ENCODE data around the gene KRTAP26-1.

KRTAP26-1 gene

DNA sequence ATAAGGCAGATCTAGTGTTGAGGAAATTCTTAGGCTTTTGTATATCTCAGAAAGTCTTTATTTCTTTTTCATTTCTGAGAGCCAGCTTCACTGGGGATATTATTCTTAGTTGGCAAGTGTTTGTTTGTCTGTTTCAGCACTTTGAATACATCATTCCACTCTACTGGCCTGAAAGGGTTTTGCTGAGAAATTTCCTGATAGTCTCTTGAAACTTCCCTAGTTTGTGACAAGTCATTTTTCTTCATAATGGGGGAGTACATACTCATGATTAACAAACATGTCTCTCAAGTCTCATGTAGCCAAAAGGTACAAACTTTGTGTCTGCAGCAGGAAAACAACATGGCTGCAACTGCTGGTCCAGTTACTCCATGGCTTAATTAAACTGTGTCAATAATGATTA, 6.3 kb upstream of the KRTAP26-1 start:
- peaks cover 6% of the 10 kb centered on the region for H3K9me3 Mint-ChIP-seq
- H3K4me3 Mint-ChIP-seq: no peak overlapping the region
- H3K4me1 Mint-ChIP-seq: no peaks in the 10 kb centered on the region
- H3K36me3 Mint-ChIP-seq: no peaks in the 10 kb centered on the region
- no peak for ATAC-seq
- no peak overlapping the region for H3K27ac Mint-ChIP-seq
- DNase-seq (ENCODE audit: low spot score in 2 of 2): no peak

DNA sequence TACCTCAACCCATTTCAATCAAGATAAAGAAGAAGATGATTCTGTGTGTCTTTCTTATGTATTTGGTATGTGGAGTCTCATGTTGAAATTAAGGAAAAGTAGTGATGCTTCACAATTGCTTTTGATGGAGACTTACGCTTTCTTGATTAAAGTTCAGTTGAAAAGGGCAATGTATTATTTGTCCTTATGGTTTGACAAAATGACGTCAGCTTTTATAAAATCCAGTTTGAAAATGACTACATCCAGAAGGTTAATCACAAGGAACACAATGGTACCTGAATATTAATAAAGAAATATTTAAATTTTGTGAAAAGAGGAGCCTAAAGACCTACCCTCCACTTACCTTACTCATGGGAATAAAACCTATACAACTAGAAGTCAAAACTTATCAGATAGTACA, 4.4 kb downstream of the KRTAP26-1 start:
- Mint-ChIP-seq H3K36me3 (no peaks in the 10 kb centered on the region), H3K4me1 (no peaks in the 10 kb centered on the region), H3K27ac (no peak overlapping the region), H3K9me3 (peaks cover 17% of the 10 kb centered on the region), H3K4me3 (no peak overlapping the region)
- DNase-seq (ENCODE audit: low spot score in 2 of 2) (no peak), ATAC-seq (no peak)

DNA sequence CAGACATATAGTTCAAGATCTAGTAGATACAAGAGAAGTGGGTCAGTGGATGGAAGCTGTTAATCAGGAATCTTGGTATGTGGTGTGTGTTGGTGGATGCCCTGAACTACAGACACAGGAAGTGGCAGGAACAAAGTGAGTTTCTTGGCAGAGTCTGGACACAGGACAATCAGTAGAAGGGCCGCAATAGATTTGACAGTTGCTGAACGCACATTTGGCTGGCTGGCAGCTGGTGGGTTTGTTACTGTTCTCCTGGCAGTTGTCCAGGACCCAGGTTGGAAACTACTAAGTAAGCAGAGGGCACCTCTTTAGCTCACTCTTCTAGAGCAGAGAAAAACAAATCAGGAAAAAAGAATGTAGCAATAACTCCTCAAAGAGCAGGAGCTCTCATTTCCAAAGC, 13.2 kb downstream of the KRTAP26-1 start:
- H3K4me1 Mint-ChIP-seq: no peaks in the 10 kb centered on the region
- H3K27ac Mint-ChIP-seq: no peak overlapping the region
- no peak overlapping the region for H3K4me3 Mint-ChIP-seq
- H3K36me3 Mint-ChIP-seq: no peaks in the 10 kb centered on the region
- no peaks in the 10 kb centered on the region for H3K9me3 Mint-ChIP-seq
- no peak for ATAC-seq
- DNase-seq (ENCODE audit: low spot score in 2 of 2): no peak

DNA sequence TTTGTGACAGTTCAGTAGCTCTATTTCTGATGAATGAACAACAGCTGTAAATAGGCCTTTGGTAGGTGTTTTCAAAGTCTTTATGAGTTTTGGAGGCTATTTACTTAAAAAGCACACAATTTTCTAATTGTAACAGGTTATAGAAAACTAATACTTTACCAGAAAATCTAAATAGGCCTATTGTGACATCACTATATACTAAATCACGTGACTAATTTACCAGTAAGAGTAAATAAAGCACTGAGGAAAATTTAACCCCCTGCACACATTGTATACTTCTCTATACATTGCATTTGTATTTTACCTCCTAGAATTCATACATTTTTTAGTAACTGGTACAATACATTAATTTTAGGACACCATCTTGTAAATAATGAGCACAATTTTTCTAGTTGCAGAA, 15.0 kb downstream of the KRTAP26-1 start:
- Mint-ChIP-seq H3K27ac (no peak overlapping the region), H3K36me3 (no peaks in the 10 kb centered on the region), H3K4me1 (no peaks in the 10 kb centered on the region), H3K9me3 (peaks cover 11% of the 10 kb centered on the region), H3K4me3 (no peak overlapping the region)
- no peak for ATAC-seq
- no peak for DNase-seq (ENCODE audit: low spot score in 2 of 2)

DNA sequence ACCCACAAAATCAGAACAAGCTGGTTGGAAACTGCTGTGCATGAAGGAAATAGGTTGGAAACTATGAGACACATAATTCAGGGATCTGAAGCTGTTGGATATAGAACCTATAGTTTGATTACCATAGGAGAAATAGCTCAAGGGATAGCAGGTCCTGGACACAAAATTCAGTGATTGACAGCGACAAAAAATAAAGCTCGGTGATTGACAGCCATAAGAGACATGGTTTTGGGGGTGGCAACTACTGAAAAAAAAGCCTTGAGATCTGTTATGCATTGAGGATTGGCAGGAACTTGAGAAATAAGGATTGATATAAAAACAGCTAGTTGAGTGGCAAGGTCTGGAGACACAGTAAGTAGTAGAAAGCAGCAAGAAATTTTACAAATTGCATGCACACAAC, 30.9 kb downstream of the KRTAP26-1 start, which contains the start of gene KRTAP25-1:
Gene KRTAP25-1, minus strand, starts transcription at position 300 of the 400 bp plus-strand sequence. Its CDS starts 24 bp downstream, at position 276.
- Mint-ChIP-seq H3K27ac (no peak within 1 kb of the TSS), H3K4me1 (no peaks in the 10 kb centered on the region), H3K36me3 (no peaks in the 10 kb centered on the region)

DNA sequence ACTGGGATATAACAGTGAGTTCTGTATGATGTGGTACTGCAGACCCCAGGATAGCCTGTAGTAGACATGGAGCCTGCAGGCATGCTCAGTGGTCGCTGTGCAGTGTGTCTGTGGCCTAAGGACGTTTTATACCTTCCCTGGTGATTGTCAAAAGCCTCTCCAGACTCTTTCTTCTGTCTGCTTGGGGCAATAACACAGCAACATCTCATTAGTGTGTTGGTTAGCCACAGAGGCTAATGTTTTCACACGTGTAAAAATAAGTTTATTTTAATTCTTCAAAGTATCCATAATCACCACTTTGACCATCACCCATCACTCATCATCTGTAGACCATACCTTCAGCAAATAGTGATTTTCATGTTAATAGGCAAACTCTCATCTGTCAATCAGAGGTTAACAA, 37.3 kb downstream of the KRTAP26-1 start, which contains the start of gene KRTAP24-1:
Gene KRTAP24-1, minus strand, starts transcription at position 101 of the 400 bp plus-strand sequence. Its CDS starts 18 bp downstream, at position 83.
- Mint-ChIP-seq H3K4me1 (no peaks in the 10 kb centered on the region), H3K9me3 (peaks cover 5% of the 10 kb centered on the region), H3K4me3 (no peak within 1 kb of the TSS), H3K27ac (no peak within 1 kb of the TSS), H3K36me3 (no peaks in the 10 kb centered on the region)
- ATAC-seq (peak; percentile 46), DNase-seq (ENCODE audit: low spot score in 2 of 2) (no peak)

More for the DNA sequence above, 30.9 kb downstream of the KRTAP26-1 start, which contains the start of gene KRTAP25-1:
- Mint-ChIP-seq H3K4me3 (no peak within 1 kb of the TSS), H3K9me3 (peaks cover 5% of the 10 kb centered on the region)
- ATAC-seq (no peak), DNase-seq (ENCODE audit: low spot score in 2 of 2) (no peak)

DNA sequence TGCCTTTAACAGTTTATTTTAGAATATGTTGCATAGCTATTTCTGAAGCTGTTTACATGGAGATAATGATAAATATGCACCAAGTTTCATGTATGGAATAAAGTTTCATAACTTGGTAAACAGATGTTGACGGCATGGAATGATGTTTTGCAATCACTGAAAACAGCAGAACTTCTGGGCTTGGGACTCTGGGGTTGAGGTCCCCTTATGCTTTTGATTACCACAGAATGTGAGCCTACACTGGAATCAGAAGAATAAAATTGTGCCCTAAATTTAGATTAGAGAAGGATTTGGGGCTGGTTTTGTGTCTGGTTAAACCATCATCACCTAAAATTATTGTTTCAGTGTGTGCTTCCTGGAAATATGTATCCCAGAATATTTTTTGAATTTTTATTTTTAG, 48.5 kb downstream of the KRTAP26-1 start:
- no peaks in the 10 kb centered on the region for H3K4me1 Mint-ChIP-seq
- H3K27ac Mint-ChIP-seq: no peak overlapping the region
- no peak for DNase-seq (ENCODE audit: low spot score in 2 of 2)
- H3K36me3 Mint-ChIP-seq: no peaks in the 10 kb centered on the region
- no peak for ATAC-seq
- H3K9me3 Mint-ChIP-seq: no peaks in the 10 kb centered on the region
- H3K4me3 Mint-ChIP-seq: no peak overlapping the region

DNA sequence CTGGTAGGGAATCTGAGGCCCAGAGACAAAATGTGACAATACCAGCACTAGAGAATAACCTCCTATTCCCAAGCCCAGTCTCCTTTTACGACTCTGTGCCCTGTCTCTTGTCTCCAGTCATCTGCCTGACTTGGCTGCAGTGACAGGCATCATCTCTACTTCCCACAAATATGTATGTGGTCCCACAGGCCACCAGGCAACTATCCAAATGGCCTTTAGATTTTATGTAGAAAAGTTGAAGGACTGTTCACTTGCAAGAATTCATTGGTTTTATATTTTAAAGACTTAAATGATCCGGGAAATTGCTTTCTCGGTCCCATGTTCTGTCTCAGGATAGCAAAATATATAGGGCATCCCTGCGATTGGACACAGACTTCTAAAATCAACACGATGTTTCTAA, 49.0 kb downstream of the KRTAP26-1 start:
- DNase-seq (ENCODE audit: low spot score in 2 of 2) (no peak), ATAC-seq (no peak)
- Mint-ChIP-seq H3K27ac (no peak overlapping the region), H3K9me3 (no peaks in the 10 kb centered on the region), H3K36me3 (no peaks in the 10 kb centered on the region), H3K4me1 (no peaks in the 10 kb centered on the region), H3K4me3 (no peak overlapping the region)

DNA sequence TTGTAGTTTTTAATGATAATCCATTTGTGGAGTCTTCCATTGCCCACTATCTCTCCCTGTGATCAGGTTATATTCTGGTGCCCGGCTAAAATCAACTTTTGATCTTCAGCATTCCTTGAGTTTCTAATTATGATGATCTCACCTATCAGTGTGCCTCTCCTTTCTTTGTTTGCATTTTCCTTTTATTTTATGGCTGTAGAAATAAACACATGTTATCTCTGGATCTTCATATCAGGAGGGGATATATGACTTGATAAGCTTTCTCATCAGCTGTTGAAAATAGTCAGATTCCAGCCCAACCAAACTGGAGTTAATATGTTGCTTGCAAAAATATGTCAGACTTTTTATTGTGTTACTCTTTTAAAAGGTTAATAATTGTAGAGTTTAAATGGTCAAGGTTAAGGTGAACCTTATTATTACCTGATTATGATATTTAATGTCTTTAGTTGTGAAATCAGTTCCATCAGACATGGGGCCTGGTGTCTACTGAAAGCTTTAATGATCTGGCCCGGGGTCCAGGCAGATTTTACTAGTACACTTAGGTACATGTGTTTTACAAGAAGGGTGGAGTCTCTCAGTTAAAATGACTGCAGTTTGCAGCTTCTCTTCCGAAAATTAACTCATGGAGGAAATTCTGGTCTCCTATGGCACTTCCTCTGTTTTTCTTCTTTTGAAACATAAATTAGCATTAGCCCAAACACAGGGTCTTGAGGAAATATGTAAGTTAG, 50.1 kb downstream of the KRTAP26-1 start:
- DNase-seq (ENCODE audit: low spot score in 2 of 2) (no peak), ATAC-seq (no peak)
- Mint-ChIP-seq H3K4me1 (no peaks in the 10 kb centered on the region), H3K27ac (no peak overlapping the region), H3K9me3 (peaks cover 3% of the 10 kb centered on the region), H3K36me3 (no peaks in the 10 kb centered on the region), H3K4me3 (no peak overlapping the region)
